Upper lobe of right lung (tissue), 1 donor: ENCODE measurements around the gene ADCK1. TPM values are rescaled to one million over a fixed set of nuclear protein-coding genes. Genes with fewer than 3 reads are reported as not detected.
A peak's percentile ranks its signal among the peaks of the same experiment; 100 is the strongest.

Experiments used
- ATAC-seq: fragments of 200-7000 bp; cut with Tn5 transposase; one replicate; pipeline ENCODE4 v1.9.1; 2020; ENCODE audit warnings: mild to moderate bottlenecking, moderate library complexity
- DNase-seq: peaks from one replicate; pipeline ENCODE4 v3.0.0-alpha.2; 2020
- H3K27ac ChIP-seq: fragments of 200-600 bp; one replicate; pipeline ENCODE4 v1.8.0; 2022
- H3K27me3 ChIP-seq: fragments of 200-600 bp; one replicate; pipeline ENCODE4 v1.8.0; 2022; ENCODE audit warnings: mild to moderate bottlenecking
- H3K36me3 ChIP-seq: fragments of 200-600 bp; one replicate; pipeline ENCODE4 v1.8.0; 2022
- H3K4me1 ChIP-seq: fragments of 200-600 bp; one replicate; pipeline ENCODE4 v1.8.0; 2022
- H3K4me3 ChIP-seq: fragments of 200-600 bp; one replicate; pipeline ENCODE4 v1.8.0; 2022; ENCODE audit warnings: mild to moderate bottlenecking
- H3K9me3 ChIP-seq: fragments of 200-600 bp; one replicate; pipeline ENCODE4 v1.8.0; 2022
- intact Hi-C: fragments of 100-400 bp; cut with DNase I; formaldehyde crosslinking; loops from one replicate; pipeline ENCODE4 v1.11.0; 2022
- long read RNA-seq: library from polyadenylated mRNA; unstranded; transcript quantifications from one replicate; pipeline ENCODE4 v2.0.0, GENCODE V29; 2021
- total RNA-seq: library from RNA; stranded (reverse); fragmentation: NEBNext Ultra II Directional; extraction: Animal tissue kit (Norgen Biotek cat#: 25700); gene quantifications from one replicate; pipeline ENCODE4 v1.2.1, GENCODE V29; 2021
- TF ChIP-seq, protein P1 (sequence below): fragments of 200-600 bp; IDR thresholded peaks from one replicate; pipeline ENCODE4 v1.8.0; 2022; ENCODE audit warnings: antibody characterized with exemption
- donor health status: DM: no; HTN: yes; CAD: no; lungs with severe emphysema.

ADCK1 gene, protein sequence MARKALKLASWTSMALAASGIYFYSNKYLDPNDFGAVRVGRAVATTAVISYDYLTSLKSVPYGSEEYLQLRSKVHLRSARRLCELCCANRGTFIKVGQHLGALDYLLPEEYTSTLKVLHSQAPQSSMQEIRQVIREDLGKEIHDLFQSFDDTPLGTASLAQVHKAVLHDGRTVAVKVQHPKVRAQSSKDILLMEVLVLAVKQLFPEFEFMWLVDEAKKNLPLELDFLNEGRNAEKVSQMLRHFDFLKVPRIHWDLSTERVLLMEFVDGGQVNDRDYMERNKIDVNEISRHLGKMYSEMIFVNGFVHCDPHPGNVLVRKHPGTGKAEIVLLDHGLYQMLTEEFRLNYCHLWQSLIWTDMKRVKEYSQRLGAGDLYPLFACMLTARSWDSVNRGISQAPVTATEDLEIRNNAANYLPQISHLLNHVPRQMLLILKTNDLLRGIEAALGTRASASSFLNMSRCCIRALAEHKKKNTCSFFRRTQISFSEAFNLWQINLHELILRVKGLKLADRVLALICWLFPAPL
- total RNA-seq = 8.5 TPM
- long read RNA-seq, transcript ADCK1-201 (11 exons, 2,234 nt) = major isoform, 7 of 11 reads
- long read RNA-seq, partial matches to known transcripts = 1 of 11 reads
- long read RNA-seq, other reads (novel, unspliced or antisense) = 3 of 11 reads

DNA sequence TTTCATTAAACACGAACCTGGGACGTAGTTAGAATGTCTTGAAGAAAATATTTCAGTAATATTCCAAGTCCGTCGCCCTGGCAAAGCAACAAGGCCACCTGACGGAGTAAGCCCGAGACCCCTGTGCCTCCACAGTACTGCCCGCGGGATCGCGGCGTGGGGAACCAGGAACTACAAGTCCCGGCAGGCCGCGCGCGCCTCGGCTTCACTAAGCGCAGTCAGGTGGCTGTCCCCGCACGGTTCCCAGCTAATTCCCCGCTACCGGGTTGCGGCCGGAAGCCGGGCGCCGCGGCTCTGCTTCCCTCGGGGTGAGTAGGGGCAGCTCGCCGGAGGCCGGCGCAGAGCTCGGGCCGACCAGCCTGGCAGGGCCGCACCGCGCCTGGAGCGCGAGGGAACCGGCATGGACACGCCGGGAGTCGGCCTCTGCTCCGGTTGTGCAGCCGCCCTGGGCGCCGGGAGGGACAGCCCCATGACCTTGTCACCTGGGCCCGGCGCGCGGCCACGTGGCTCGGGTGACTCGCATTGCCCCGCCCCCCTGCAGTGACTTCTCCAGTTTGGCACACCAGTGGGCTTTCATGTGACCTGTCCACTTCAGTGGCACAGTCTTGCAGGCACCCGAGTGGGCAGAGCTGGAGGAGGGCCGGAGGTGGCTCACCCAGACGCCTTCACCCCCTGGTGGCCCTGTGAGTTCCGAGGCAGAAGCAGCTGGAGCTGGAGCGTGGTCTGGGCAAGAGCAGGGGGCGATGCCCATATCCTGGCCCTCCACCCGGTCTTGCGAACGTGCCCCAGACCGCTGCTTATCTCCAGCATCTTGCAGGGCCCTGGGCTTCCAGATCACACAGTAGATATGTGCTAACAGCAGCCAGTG, at the start of gene ADCK1:
TSS of gene ADCK1 (plus strand) at position 247 of the 868 bp plus-strand sequence. CDS start 18,870 bp downstream, outside the sequence.
- Histone ChIP-seq H3K27me3 (no peaks in the 10 kb centered on the region), H3K4me3 (peak within 1 kb of the TSS; percentile 73), H3K4me1 (peaks cover 4% of the 10 kb centered on the region), H3K9me3 (no peaks in the 10 kb centered on the region), H3K36me3 (no peaks in the 10 kb centered on the region), H3K27ac (peak within 1 kb of the TSS; percentile 89)
- ATAC-seq = peak; percentile 97
- TF ChIP-seq, protein P1, sequence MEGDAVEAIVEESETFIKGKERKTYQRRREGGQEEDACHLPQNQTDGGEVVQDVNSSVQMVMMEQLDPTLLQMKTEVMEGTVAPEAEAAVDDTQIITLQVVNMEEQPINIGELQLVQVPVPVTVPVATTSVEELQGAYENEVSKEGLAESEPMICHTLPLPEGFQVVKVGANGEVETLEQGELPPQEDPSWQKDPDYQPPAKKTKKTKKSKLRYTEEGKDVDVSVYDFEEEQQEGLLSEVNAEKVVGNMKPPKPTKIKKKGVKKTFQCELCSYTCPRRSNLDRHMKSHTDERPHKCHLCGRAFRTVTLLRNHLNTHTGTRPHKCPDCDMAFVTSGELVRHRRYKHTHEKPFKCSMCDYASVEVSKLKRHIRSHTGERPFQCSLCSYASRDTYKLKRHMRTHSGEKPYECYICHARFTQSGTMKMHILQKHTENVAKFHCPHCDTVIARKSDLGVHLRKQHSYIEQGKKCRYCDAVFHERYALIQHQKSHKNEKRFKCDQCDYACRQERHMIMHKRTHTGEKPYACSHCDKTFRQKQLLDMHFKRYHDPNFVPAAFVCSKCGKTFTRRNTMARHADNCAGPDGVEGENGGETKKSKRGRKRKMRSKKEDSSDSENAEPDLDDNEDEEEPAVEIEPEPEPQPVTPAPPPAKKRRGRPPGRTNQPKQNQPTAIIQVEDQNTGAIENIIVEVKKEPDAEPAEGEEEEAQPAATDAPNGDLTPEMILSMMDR = peak; percentile 47
- DNase-seq = peak; percentile 97
- intact Hi-C loops = no loop called here

DNA sequence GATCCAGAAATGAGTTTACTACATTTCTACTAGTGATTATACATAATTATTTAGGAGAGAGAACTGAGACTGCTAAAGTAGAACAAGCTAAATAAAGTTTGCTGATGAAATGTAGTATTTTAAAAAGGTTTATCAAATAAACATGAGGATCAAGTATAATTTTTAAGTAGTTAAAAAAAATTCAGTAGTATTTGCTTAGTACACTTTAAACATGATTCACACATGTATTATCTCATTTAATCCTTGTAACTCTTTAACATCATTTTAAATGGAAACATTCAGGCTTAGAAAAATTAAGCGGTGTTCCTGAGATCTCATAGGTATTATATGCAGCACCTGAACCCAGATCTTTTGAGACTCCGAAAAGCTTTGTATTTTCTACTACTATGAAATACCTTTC, 47.6 kb upstream of the ADCK1 start:
- H3K27me3 ChIP-seq = no peaks in the 10 kb centered on the region
- no peaks in the 10 kb centered on the region for H3K4me1 ChIP-seq
- H3K36me3 ChIP-seq = peaks cover 74% of the 10 kb centered on the region
- no peak for DNase-seq
- ATAC-seq = no peak
- no peak overlapping the region for H3K4me3 ChIP-seq
- TF ChIP-seq, protein P1 = no peak
- no peaks in the 10 kb centered on the region for H3K9me3 ChIP-seq
- intact Hi-C loops = no loop called here
- no peak overlapping the region for H3K27ac ChIP-seq

DNA sequence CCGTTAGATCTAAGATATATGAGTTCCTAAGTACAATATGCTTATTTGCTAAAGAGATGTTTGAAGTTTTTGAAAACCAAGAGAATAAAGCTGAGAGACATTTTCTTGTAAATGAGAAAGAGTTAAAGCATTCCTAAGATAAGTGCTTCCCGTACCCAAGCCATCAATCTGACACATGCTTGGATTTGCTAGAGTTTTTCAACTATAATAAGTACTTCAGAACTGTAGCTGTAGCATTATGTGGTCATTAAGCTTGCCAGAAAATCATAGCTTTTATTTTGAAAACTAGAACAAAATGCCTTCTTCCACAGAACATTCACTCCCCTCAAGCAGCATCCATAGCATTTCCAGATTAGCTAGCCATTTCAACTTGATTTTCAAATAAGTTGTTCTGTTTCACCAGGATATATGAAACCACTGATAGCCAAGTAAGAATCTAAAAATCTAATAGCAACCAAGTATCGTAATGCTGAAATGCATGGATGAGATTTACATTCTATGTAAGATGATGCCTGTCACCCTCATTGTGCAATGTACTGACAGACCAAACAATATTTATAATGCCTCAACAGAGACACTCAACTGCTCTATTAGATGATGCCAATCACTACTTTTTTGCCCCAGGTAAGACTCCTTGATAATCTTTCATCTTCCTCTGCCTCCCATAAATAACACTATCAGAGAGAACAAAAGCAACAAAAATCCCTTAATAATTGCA, 47.0 kb upstream of the ADCK1 start:
- intact Hi-C loops = no loop called here
- Histone ChIP-seq H3K36me3 (peaks cover 69% of the 10 kb centered on the region), H3K9me3 (no peaks in the 10 kb centered on the region), H3K4me1 (no peaks in the 10 kb centered on the region), H3K27me3 (no peaks in the 10 kb centered on the region), H3K4me3 (no peak overlapping the region), H3K27ac (no peak overlapping the region)
- DNase-seq (no peak), ATAC-seq (no peak)
- TF ChIP-seq, protein P1 = no peak

DNA sequence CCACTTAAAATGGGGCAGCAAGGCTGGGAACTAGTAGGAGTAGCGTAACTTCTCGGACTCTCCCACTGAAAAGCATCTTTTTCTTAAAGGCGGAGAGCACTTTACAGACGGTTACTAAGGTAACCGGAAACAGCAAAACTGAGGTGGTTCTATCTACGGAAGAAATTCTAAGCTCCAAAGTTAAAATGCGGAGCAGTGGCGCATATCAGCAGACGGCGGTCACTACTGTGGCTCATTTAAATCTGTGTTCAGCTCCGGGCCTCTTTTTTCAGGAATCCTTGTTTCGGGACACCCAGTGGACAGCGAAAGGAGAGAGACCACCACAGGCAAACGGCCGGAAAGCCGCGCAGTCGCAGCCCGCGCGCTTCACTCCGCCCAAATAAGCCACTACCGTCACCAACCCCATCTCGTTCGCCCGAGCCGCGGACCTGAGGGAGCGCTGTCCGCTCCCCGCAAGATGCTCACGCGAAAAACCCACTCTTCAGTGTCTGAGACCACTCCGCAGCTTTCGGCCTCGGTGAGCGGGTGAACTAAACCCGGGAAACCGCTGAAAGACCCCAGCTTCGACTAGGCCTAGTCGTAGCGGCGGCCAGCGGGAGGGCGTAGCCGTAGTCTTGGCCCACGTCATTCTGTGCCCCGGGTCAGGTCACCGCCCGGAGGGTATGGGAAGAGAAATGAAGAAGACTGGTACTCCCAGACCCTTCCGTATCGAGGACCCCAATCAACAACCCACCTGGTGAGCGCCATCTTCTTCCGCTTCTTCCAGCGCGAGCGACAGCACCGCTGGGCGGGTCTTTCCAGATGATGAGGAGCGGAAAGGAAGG, 39.3 kb upstream of the ADCK1 start, which contains the start of gene SNW1:
TSS of gene SNW1 (minus strand) at position 776 of the 824 bp plus-strand sequence. CDS start at position 747, 29 bp downstream.
- ATAC-seq (peak; percentile 99), DNase-seq (peak; percentile 95)
- intact Hi-C loops = no loop called here
- TF ChIP-seq, protein P1 = no peak
- peaks cover 16% of the 10 kb centered on the region for H3K4me1 ChIP-seq
- H3K4me3 ChIP-seq = peak within 1 kb of the TSS; percentile 97
- H3K9me3 ChIP-seq = no peaks in the 10 kb centered on the region
- no peaks in the 10 kb centered on the region for H3K27me3 ChIP-seq
- no peaks in the 10 kb centered on the region for H3K36me3 ChIP-seq
- H3K27ac ChIP-seq = peak within 1 kb of the TSS; percentile 93
